HG02938 (cell line): ENCODE measurements around the gene RHOB.
"Not testable (repeated sequence)": the region's sequence is repeated elsewhere in the genome, so short reads cannot be mapped to it uniquely, and the experiment has no call there.

Experiments
- ATAC-seq: cut with Tn5 transposase; IDR thresholded peaks from one replicate; pipeline ENCODE4 v1.9.1; 2021; ENCODE audit warnings: mild to moderate bottlenecking, moderate library complexity; ENCODE audit not compliant: unreplicated experiment

The RHOB gene

GRCh38 chr2:20422402-20423271, 24.2 kb upstream of the RHOB start:
- ATAC-seq, result no peak

GRCh38 chr2:20423359-20423758, 23.5 kb upstream of the RHOB start:
- no peak for ATAC-seq

- no peak for ATAC-seq
Measured at GRCh38 chr2:20423847-20424246, 23.0 kb upstream of the RHOB start.

GRCh38 chr2:20424300-20425290, 22.3 kb upstream of the RHOB start:
- ATAC-seq, result peak; percentile 53

- ATAC-seq, result no peak
Measured at GRCh38 chr2:20425371-20425881, 21.4 kb upstream of the RHOB start.

GRCh38 chr2:20425884-20426283, 21.0 kb upstream of the RHOB start:
- ATAC-seq, result no peak

- ATAC-seq, result no peak
Measured at GRCh38 chr2:20427931-20428526, 18.8 kb upstream of the RHOB start.

GRCh38 chr2:20428717-20429490, 18.0 kb upstream of the RHOB start:
- ATAC-seq, result no peak

GRCh38 chr2:20429528-20429927, 17.3 kb upstream of the RHOB start:
- ATAC-seq, result peak; percentile 75

GRCh38 chr2:20430035-20430434, 16.8 kb upstream of the RHOB start:
- no peak for ATAC-seq

- peak; percentile 56 for ATAC-seq
Measured at GRCh38 chr2:20430461-20431300, 16.2 kb upstream of the RHOB start.

GRCh38 chr2:20431301-20431698, 15.6 kb upstream of the RHOB start:
- no peak for ATAC-seq

GRCh38 chr2:20431772-20432171, 15.1 kb upstream of the RHOB start:
- no peak for ATAC-seq

- no peak for ATAC-seq
Measured at GRCh38 chr2:20432714-20433113, 14.2 kb upstream of the RHOB start.

GRCh38 chr2:20433249-20433648, 13.6 kb upstream of the RHOB start:
- ATAC-seq, result no peak

- no peak for ATAC-seq
Measured at GRCh38 chr2:20433946-20434553, 12.8 kb upstream of the RHOB start.

- no peak for ATAC-seq
Measured at GRCh38 chr2:20434588-20435294, 12.1 kb upstream of the RHOB start.

GRCh38 chr2:20435456-20435855, 11.4 kb upstream of the RHOB start:
- not testable (repeated sequence) for ATAC-seq
